Chondrocyte (in vitro differentiated cells): Measurements from ENCODE around the gene TRAPPC1. TPM values are rescaled to one million over a fixed set of nuclear protein-coding genes. Genes with fewer than 3 reads are reported as not detected.

Experiments
- DNase-seq: peaks from one replicate; pipeline ENCODE4 v3.0.0; 2021; ENCODE audit warnings: mixed read lengths, low spot score
- H3K27ac Mint-ChIP-seq: one replicate; pipeline ENCODE4 v1.8.0; 2021; ENCODE audit warnings: mild to moderate bottlenecking, moderate library complexity, mixed read lengths; ENCODE audit not compliant: unreplicated experiment
- H3K27me3 Mint-ChIP-seq: 2 replicates; pipeline ENCODE4 v1.8.0; 2021; ENCODE audit warnings: low read depth, mixed read lengths
- H3K36me3 Mint-ChIP-seq: 2 replicates; pipeline ENCODE4 v1.8.0; 2021; ENCODE audit warnings: low read depth, mixed read lengths
- H3K4me1 Mint-ChIP-seq: 2 replicates; pipeline ENCODE4 v1.8.0; 2021; ENCODE audit warnings: low read depth, mild to moderate bottlenecking, mixed read lengths
- H3K4me3 Mint-ChIP-seq: one replicate; pipeline ENCODE4 v1.8.0; 2021; ENCODE audit warnings: mild to moderate bottlenecking, moderate library complexity, mixed read lengths; ENCODE audit not compliant: unreplicated experiment
- H3K9me3 Mint-ChIP-seq: 2 replicates; pipeline ENCODE4 v1.8.0; 2021; ENCODE audit warnings: low read depth, mixed read lengths
- CTCF ChIP-seq: fragments of 200-600 bp; sonication (generic); IDR thresholded peaks from 2 replicates; pipeline ENCODE4 v1.5.0; 2021; ENCODE audit warnings: antibody characterized with exemption, mild to moderate bottlenecking, moderate library complexity
- total RNA-seq: library from RNA; stranded (reverse); gene quantifications from 3 replicates; pipeline ENCODE4 v1.2.1, GENCODE V29; 2021

Gene TRAPPC1
- total RNA-seq, 1 donor from 2014 or later, result 135 TPM

GRCh38 chr17:7922269-7922844 lies 9.4 kb downstream of the TRAPPC1 start:
- Mint-ChIP-seq H3K9me3 (no peaks in the 10 kb centered on the region), H3K27me3 (peaks cover 1% of the 10 kb centered on the region), H3K4me1 (peaks cover 6% of the 10 kb centered on the region), H3K27ac (peak overlapping the region; percentile 46), H3K4me3 (peak overlapping the region; percentile 52), H3K36me3 (no peaks in the 10 kb centered on the region)
- no peak for DNase-seq
- no peak for TF ChIP-seq CTCF

- Mint-ChIP-seq H3K27me3 (no peaks in the 10 kb centered on the region), H3K27ac (peak overlapping the region; percentile 85)
Measured at GRCh38 chr17:7916808-7917207, 14.9 kb downstream of the TRAPPC1 start.

GRCh38 chr17:7916385-7916682 lies 15.4 kb downstream of the TRAPPC1 start:
- Mint-ChIP-seq H3K27ac (peak overlapping the region; percentile 85), H3K27me3 (no peaks in the 10 kb centered on the region)

More at GRCh38 chr17:7916808-7917207, 14.9 kb downstream of the TRAPPC1 start:
- peak overlapping the region; percentile 62 for H3K4me3 Mint-ChIP-seq
- no peaks in the 10 kb centered on the region for H3K9me3 Mint-ChIP-seq
- no peak for DNase-seq
- peaks cover 19% of the 10 kb centered on the region for H3K4me1 Mint-ChIP-seq
- TF ChIP-seq CTCF, result no peak
- peaks cover 1% of the 10 kb centered on the region for H3K36me3 Mint-ChIP-seq

GRCh38 chr17:7915611-7916384 lies 15.9 kb downstream of the TRAPPC1 start, which contains the start of gene RNF227:
TSS of gene RNF227 (minus strand) at chr17:7916289. CDS start at chr17:7916195, 94 bp downstream.
- TF ChIP-seq CTCF, result peak; percentile 4
- Mint-ChIP-seq H3K4me3 (peak within 1 kb of the TSS; percentile 81), H3K27ac (peak within 1 kb of the TSS; percentile 97), H3K27me3 (no peaks in the 10 kb centered on the region), H3K4me1 (peaks cover 19% of the 10 kb centered on the region), H3K36me3 (peaks cover 7% of the 10 kb centered on the region), H3K9me3 (no peaks in the 10 kb centered on the region)
- DNase-seq, result peak; percentile 97

More at GRCh38 chr17:7916385-7916682, 15.4 kb downstream of the TRAPPC1 start:
- TF ChIP-seq CTCF, result no peak
- DNase-seq, result no peak
- H3K9me3 Mint-ChIP-seq, result no peaks in the 10 kb centered on the region
- peaks cover 19% of the 10 kb centered on the region for H3K4me1 Mint-ChIP-seq
- peak overlapping the region; percentile 62 for H3K4me3 Mint-ChIP-seq
- peaks cover 4% of the 10 kb centered on the region for H3K36me3 Mint-ChIP-seq

GRCh38 chr17:7915179-7915610 lies 16.6 kb downstream of the TRAPPC1 start:
- Mint-ChIP-seq H3K4me1 (peaks cover 19% of the 10 kb centered on the region), H3K4me3 (peak overlapping the region; percentile 81), H3K36me3 (peaks cover 13% of the 10 kb centered on the region), H3K27me3 (no peaks in the 10 kb centered on the region), H3K27ac (peak overlapping the region; percentile 97), H3K9me3 (no peaks in the 10 kb centered on the region)
- TF ChIP-seq CTCF, result no peak
- no peak for DNase-seq
